NCI-H2227 (cell line): ENCODE results near the gene ADRA2B.

Source experiments
- DNase-seq: peaks from one replicate; lab custom pipeline; 2025; ENCODE audit not compliant: unreplicated experiment; lab: John Stamatoyannopoulos, UW

The ADRA2B gene

GRCh38 chr2:96106991-96107707 is 9.2 kb downstream of the ADRA2B start:
- no peak for DNase-seq

- DNase-seq = no peak
Measured at GRCh38 chr2:96105994-96106715, 10.2 kb downstream of the ADRA2B start.

GRCh38 chr2:96105152-96105915 is 11.0 kb downstream of the ADRA2B start:
- DNase-seq = no peak

DNA sequence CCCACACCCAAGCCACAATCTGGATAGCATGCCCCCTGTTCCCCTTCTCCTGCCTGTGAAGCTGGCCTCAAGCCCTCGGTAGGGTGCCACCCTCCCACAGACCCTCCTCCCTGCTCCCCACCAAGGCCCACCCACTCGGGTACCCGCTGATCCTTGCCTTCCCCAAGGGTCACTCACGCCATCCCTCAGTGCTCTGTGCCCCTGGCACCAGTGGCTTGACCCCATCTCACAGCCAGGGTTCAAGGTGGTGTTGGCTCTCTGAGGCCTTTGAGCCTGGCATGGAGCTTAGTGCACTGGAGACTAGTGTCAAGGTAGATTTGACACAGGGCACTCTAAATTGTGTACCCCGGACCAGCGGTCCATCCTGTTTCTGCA is 11.9 kb downstream of the ADRA2B start:
- no peak for DNase-seq

DNA sequence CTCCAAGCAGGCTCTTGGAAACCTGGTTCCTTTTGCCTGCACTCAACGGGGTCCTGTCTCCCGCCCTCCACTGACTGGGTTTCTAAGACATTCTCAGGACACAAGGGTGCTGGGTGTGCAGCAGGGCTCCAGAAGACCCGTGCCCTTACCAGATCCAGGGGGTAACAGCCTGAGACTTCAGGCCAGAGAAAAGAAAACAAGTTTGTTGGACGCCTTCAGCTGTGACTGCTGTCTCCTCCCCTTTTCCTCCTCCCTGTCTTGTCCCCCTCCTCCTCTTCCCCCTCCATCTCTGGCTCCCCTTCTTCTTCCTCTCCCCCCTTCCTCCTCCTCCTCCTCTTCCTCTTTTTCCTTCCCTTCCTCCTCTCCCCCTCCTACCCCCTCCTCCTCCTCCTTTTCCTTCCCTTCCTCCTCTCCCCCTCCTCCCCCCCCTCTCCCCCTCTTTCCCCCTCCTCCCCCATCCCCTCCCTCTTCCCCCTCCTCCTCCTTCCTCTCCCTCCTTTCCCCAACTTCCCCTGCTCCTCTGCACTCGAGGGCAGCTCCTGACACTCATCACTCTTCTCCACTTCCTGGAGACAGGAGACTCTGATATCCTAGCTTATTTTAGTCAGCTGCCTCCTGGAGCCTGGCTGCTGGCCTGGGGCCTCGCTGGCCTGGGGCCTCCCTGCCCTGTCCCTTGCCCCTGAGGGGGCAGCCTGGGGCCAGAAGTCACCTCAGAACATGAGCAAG is 12.4 kb downstream of the ADRA2B start:
- DNase-seq = no peak

- DNase-seq = no peak
Measured at GRCh38 chr2:96103187-96103601, 13.2 kb downstream of the ADRA2B start.

- no peak for DNase-seq
Measured at GRCh38 chr2:96102596-96103186, 13.7 kb downstream of the ADRA2B start.

DNA sequence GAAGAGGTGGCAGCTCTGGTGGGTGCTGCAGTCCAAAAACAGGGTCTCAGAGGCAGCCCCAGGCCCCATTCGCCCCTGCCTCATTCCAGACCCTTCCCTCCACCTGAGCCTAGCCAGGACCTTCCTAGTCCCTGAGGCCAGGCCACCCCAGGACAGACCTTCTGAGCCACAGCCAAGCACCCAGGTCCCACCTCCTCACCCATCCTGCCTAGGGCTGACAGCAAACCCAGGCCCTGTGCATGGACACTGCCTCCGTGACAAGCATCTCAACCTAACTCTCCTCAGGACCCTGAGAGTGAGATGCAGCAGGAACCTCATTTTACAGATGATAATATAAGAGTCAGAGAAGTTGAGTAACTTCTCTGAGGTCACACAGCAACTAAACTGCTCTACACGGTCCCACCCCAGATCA is 15.5 kb downstream of the ADRA2B start:
- no peak for DNase-seq

DNA sequence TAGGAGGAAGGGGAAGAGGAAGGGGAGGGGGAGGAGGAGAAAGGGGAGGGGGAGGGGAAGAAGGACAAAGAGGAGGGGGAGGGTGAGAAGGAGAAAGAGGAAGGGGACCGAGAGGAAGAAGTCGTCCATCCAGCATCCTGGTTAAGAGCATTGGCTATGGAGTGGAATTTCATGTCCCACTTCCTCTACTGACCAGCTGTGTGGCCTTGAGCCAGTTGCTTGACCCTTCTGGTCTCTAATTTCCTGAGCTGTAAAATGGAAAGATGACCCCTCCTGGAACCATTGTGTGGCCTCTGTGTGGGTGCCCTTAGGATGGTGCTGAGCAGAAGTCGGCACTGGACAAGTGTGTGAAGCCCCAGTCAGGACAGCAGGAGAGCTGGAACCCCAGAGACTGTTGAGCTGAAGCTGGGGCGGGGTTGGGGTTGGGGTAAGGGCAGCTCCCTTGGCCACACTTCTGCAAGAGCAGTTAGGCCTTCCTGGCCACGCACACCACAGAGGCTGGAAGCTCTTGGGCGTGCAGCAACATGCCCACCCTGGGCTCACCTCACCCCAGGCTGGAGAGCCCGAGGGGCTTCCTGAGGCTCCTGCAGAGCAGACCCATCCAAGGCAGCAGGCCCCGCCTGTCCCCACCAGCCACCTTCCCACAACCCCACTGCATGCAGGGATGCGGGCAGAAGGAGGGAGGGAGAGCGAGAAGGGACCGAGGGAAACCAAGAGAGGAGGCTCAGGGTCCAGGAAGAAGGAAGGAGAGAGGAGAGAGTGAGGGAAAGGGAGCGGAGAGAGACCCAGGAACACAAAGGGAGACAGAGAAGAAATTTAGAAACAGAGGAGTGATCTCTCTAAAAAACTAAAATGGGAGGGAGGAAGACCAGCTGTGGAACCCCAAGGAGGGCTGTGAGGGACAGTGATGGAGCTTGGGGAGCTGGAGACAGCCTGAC is 16.2 kb downstream of the ADRA2B start:
- DNase-seq = no peak

- no peak for DNase-seq
Measured at GRCh38 chr2:96098900-96099590, 17.3 kb downstream of the ADRA2B start.

DNA sequence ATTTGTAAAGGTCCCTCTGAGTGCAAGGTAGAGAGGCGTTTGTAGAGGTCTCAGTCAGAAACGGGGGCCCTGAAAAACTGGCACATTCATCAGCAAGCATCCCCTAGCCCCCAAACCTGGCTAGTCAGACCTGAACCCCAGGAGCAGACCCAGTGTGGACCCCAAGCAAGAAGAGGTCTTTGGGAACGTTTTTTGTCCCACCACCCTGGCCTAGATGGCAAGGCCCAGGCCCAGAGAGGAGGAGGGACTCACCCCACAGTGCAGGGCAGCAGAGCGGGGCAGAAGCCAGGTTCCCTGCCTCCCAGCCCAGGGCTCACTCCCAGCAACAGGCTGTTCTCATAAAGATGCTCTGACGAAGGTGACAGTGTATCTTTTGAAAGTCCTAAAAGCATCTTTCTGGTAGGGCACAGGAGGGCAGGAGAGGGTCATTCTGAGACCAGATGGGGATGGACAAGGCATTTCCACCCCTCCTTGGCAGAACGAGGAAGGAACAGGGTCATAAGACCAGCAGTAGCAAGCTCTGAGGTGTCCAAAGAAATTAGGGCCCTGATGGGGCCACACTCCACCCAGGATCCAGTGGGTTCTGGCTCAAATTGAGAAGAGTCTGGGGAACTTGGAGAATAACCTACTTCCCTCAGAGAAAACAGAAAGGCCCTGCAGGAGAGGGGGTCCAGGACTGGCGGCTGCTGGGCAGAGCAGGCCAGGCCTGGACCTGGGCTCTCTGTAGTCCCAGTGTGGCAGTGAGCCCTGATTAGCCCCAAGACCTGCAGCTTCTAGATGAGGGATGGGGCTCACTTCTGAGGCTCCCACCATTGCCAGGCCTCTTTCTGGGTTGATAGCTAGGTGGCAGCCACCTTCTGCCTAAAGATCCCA is 18.2 kb downstream of the ADRA2B start:
- DNase-seq = no peak

DNA sequence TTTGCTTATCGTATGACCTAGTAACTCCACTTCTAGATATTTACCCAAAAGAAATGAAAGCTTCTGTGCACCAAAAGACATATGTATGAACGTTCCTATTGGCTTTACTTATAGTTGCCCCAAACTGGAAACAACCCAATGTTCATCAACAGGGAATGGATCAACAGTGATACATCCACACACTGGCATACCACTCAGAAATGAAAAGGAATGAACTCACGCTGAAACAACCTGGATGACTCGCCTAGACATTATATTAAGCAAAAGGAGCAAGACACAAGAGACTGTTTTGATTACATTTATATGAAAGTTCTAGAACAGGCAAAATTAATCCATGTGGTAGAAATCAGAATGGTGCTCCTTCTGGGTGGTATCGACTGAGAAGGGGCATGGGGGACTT is 18.9 kb downstream of the ADRA2B start:
- no peak for DNase-seq

DNA sequence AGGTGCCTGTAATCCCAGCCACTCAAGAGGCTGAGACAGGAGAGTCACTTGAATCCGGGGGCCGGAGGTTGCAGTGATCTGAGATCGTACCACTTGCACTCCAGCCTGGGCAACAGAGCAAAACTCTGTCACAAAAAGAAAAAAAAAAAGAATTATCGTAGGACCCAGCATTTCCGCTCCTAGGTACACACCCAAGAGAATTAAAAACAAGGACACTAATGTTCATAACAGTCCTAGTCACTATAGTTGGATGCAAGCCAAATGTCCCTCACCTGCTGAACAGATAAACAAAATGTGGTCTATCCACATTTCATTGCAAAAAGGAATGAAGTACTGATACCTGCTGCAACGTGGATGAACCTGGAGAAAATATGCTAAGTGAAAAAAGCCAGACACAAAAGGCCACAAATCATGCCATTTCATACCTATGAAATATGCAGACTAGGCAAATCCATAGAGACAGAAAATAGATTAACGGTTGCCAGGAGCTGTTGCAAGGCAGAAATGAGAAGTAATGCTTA is 21.2 kb downstream of the ADRA2B start:
- DNase-seq = no peak

DNA sequence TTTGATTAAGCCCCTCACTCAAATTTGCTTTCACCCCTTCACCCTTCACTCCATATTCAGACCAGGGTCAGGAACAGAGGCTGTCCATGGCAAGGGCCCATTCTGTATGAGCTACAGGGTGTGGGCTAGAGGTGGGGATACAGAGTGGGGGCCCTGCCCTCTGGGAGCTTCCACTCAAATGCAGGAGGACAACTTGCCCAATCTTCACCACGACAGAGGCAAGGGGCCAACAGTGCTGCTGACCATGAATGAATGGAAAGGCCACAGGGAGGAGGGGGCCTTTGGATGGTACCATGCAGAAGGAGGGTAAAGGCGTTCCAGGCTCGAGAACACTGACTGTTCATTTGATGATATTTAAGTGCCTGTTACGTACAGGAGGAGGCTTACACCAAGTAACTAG is 22.8 kb downstream of the ADRA2B start:
- no peak for DNase-seq

GRCh38 chr2:96092951-96093350 is 23.4 kb downstream of the ADRA2B start:
- no peak for DNase-seq

GRCh38 chr2:96092573-96092877 is 23.8 kb downstream of the ADRA2B start:
- no peak for DNase-seq

GRCh38 chr2:96091711-96092572 is 24.4 kb downstream of the ADRA2B start:
- no peak for DNase-seq
